Activated B cell treated with CpG ODN at 0.5 μM for 24 hours (primary cell): ENCODE measurements around the gene ZNF124. TPM values are rescaled to one million over a fixed set of nuclear protein-coding genes. Genes with fewer than 3 reads are reported as not detected.

Experiments used
- ATAC-seq: fragments of 200-7000 bp; cut with Tn5 transposase; one replicate; pipeline ENCODE4 v1.10.0; 2021; ENCODE audit warnings: low read depth, mild to moderate bottlenecking, moderate library complexity
- CTCF ChIA-PET: fragments of 350-600 bp; sonication (Branson Sonifier 250); formaldehyde crosslinking; loops from one replicate; lab custom pipeline; 2021; ENCODE audit warnings: antibody characterized with exemption; lab: Charles Lee
- POLR2A ChIA-PET: fragments of 350-600 bp; sonication (Branson Sonifier 250); formaldehyde crosslinking; loops from one replicate; lab custom pipeline; 2021; ENCODE audit warnings: antibody characterized with exemption; lab: Charles Lee
- DNase-seq: peaks from one replicate; pipeline ENCODE4 v3.0.0; 2022
- H3K27ac Mint-ChIP-seq: one replicate; pipeline ENCODE4 v1.8.0; 2020; ENCODE audit warnings: mixed read lengths
- H3K27me3 Mint-ChIP-seq: one replicate; pipeline ENCODE4 v1.8.0; 2021; ENCODE audit warnings: mixed read lengths
- H3K36me3 Mint-ChIP-seq: one replicate; pipeline ENCODE4 v1.8.0; 2021; ENCODE audit warnings: low read depth, mixed read lengths
- H3K4me1 Mint-ChIP-seq: one replicate; pipeline ENCODE4 v1.8.0; 2021; ENCODE audit warnings: mixed read lengths
- H3K4me3 Mint-ChIP-seq: one replicate; pipeline ENCODE4 v1.8.0; 2020; ENCODE audit warnings: mild to moderate bottlenecking, mixed read lengths
- H3K9me3 Mint-ChIP-seq: one replicate; pipeline ENCODE4 v1.8.0; 2020; ENCODE audit warnings: mixed read lengths
- CTCF ChIP-seq: fragments of 200-600 bp; IDR thresholded peaks from one replicate; pipeline ENCODE4 v1.8.0; 2022; ENCODE audit warnings: antibody characterized with exemption, mild to moderate bottlenecking
- intact Hi-C: fragments of 100-400 bp; cut with micrococcal nuclease; formaldehyde crosslinking; loops from one replicate; pipeline ENCODE4 v1.15.1; 2024
- total RNA-seq: library from RNA; stranded (reverse); gene quantifications from 2 replicates; pipeline ENCODE4 v1.2.3, GENCODE V29; 2022

Gene ZNF124
- total RNA-seq, 1 donor from 2014 or later: 33.7 TPM

DNA sequence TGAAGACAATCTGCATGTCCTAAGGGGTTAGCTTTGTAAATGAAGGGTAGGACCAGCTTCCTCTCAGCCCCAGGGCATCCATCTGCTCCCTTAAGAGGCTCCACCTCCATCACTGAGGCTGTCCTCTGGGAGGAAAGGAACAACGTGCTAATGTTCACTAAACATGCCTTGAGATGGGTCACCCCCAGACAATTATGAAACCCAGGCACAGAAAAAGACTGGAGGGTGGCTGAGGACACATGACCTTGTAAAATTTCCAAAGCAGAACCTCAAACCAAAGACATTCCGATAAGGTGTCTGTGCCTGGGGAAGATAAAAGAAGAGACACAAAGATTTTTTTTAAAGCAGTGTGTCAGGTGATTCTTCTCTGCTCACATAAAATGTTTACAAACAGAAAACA lies 37.6 kb upstream of the ZNF124 start:
- Mint-ChIP-seq H3K36me3 (peaks cover 31% of the 10 kb centered on the region), H3K27me3 (no peaks in the 10 kb centered on the region), H3K9me3 (no peaks in the 10 kb centered on the region), H3K27ac (peak overlapping the region; percentile 79), H3K4me3 (peak overlapping the region; percentile 95), H3K4me1 (peaks cover 70% of the 10 kb centered on the region)
- CTCF ChIA-PET: no interaction called here
- POLR2A ChIA-PET: interaction anchor here (0.8 to 1.1 kb wide), 3 partner anchors 36 to 231 kb away, joined by 3 to 12 read pairs (median 3); no protein-coding TSS in a partner anchor
- intact Hi-C loops: no loop called here
- ATAC-seq (no peak), DNase-seq (no peak)
- no peak for TF ChIP-seq CTCF

GRCh38 chr1:247204177-247204647 lies 32.4 kb upstream of the ZNF124 start:
- POLR2A ChIA-PET: no interaction called here
- H3K9me3 Mint-ChIP-seq: no peaks in the 10 kb centered on the region

DNA sequence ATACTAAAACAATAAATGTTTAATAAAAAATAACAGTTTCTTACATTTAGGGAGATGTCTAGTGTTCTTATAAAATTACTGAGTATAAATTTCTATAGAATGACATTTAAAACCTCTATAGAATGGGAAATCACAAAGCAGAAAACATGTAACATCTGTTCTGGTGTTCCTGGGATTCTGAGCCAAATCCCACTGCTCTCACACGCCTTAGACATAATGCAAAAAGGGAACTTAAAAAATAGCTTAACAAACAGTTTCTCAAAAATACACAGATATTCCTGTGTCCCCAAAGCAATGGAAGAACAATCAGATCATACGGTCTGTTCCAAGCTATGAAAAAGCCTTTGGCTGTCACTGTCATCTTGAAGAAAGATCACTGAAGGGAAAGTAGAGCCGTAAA lies 27.0 kb upstream of the ZNF124 start:
- intact Hi-C loops: no loop called here
- DNase-seq (no peak), ATAC-seq (no peak)
- POLR2A ChIA-PET: no interaction called here
- H3K9me3 Mint-ChIP-seq: peaks cover 11% of the 10 kb centered on the region
- no peaks in the 10 kb centered on the region for H3K27me3 Mint-ChIP-seq
- CTCF ChIA-PET: no interaction called here
- no peak for TF ChIP-seq CTCF
- no peak overlapping the region for H3K4me3 Mint-ChIP-seq
- peaks cover 20% of the 10 kb centered on the region for H3K4me1 Mint-ChIP-seq
- H3K36me3 Mint-ChIP-seq: peaks cover 95% of the 10 kb centered on the region
- no peak overlapping the region for H3K27ac Mint-ChIP-seq

More at GRCh38 chr1:247204177-247204647, 32.4 kb upstream of the ZNF124 start:
- H3K27me3 Mint-ChIP-seq: no peaks in the 10 kb centered on the region
- no peak for TF ChIP-seq CTCF
- H3K4me3 Mint-ChIP-seq: no peak overlapping the region
- intact Hi-C loops: no loop called here
- CTCF ChIA-PET: no interaction called here
- DNase-seq: no peak
- H3K36me3 Mint-ChIP-seq: peaks cover 73% of the 10 kb centered on the region
- no peak for ATAC-seq
- peaks cover 54% of the 10 kb centered on the region for H3K4me1 Mint-ChIP-seq
- no peak overlapping the region for H3K27ac Mint-ChIP-seq

DNA sequence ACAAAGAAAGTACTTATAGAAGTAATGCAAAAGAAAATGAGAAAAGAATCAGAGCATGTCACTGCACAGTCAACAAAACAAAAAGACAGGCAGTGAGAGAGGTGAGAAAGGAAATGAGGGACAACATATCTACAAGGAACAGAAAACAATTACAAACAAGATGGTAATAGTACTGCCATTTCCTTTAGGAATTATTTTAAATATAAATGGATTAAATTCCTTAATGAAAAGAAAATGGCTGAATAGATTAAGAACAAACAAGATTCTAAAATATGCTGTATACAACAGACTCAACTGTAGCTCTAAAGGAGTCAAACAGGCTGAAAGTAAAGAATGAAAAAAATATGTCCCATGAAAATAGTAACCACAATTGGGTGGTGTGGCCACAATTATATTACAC lies 22.1 kb upstream of the ZNF124 start:
- no peak for DNase-seq
- POLR2A ChIA-PET: no interaction called here
- Mint-ChIP-seq H3K27me3 (no peaks in the 10 kb centered on the region), H3K9me3 (peaks cover 35% of the 10 kb centered on the region), H3K27ac (no peak overlapping the region), H3K36me3 (peaks cover 91% of the 10 kb centered on the region), H3K4me3 (no peak overlapping the region), H3K4me1 (peaks cover 6% of the 10 kb centered on the region)
- intact Hi-C loops: no loop called here
- TF ChIP-seq CTCF: no peak
- CTCF ChIA-PET: no interaction called here
- no peak for ATAC-seq

DNA sequence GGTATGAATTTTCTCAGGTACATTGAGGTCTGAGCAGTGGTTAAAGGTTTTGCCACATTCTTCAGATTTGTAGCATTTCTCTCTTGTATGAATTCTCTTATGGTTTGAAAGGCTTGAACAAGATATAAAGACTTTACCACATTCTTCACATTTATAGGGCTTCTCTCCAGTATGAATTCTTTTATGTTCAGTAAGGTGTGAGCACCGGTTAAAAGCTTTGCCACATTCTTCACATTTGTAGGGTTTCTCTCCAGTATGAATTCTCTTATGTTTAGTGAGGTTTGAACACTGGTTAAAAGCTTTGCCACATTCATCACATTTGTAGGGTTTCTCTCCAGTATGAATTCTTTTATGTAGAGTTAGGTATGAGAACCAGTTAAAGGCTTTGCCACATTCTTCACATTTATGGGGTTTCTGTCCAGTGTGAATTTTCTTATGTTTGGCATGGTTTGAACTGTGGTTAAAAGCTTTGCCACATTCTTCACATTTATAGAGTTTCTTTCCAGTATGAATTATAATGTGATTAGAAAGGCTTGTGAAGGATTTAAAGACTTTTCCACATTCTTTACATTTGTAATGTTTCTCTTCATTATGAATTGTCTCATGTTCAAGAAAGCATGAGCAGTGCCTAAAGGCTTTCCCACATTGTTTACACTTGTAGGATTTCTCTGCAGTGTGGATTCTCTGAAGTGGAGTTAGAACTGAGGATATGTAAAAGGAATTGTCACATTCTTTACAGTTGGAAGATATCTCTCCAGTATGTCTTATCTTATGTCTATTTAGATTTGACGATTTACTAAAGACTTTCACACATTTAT lies 18.4 kb upstream of the ZNF124 start:
- no peaks in the 10 kb centered on the region for H3K27me3 Mint-ChIP-seq
- DNase-seq (no peak), ATAC-seq (no peak)
- peaks cover 74% of the 10 kb centered on the region for H3K36me3 Mint-ChIP-seq
- ChIA-PET CTCF (no interaction called here), POLR2A (no interaction called here)
- peaks cover 33% of the 10 kb centered on the region for H3K9me3 Mint-ChIP-seq
- H3K27ac Mint-ChIP-seq: no peak overlapping the region
- H3K4me3 Mint-ChIP-seq: no peak overlapping the region
- intact Hi-C loops: no loop called here
- H3K4me1 Mint-ChIP-seq: no peaks in the 10 kb centered on the region
- no peak for TF ChIP-seq CTCF
